SK-N-SH (cell line): ENCODE results near the gene PHC3. TPM values are rescaled to one million over a fixed set of nuclear protein-coding genes. Genes with fewer than 3 reads are reported as not detected.

Experiments
- CTCF ChIA-PET: fragments of 300-600, 350-600 bp; formaldehyde crosslinking; extraction: SDS; loops from one replicate; lab custom pipeline; 2021; lab: Yijun Ruan, JAX
- POLR2A ChIA-PET: fragments of 350-600 bp; sonication (Branson Sonifier 250); formaldehyde crosslinking; extraction: SDS; loops from one replicate; lab custom pipeline; 2020; ENCODE audit warnings: antibody characterized with exemption, inconsistent platforms; lab: Yijun Ruan, JAX
- DNase-seq: peaks from one replicate; pipeline ENCODE4 v3.0.0; 2012
- H2AFZ ChIP-seq: fragments of 200-600 bp; sonication (generic); 2 replicates; pipeline ENCODE4 v1.8.1; 2016; ENCODE audit warnings: antibody characterized with exemption, mild to moderate bottlenecking, low read depth
- H3F3A ChIP-seq: fragments of 200-600 bp; sonication (generic); replicated peaks from 2 replicates; pipeline ENCODE3; 2016; ENCODE audit warnings: antibody characterized with exemption, mild to moderate bottlenecking; ENCODE audit not compliant: insufficient read depth
- H3K27ac ChIP-seq, 2 experiments: fragments of 200-500 bp in 1 of 2; fragments of 200-600 bp in 1 of 2; sonication (Bioruptor generic) in 1 of 2; sonication (generic), shearing (Covaris generic) in 1 of 2; 2 replicates each; pipeline versions ENCODE4 v1.5.1 to v1.6.1; 2014 to 2016; ENCODE audit warnings: low read depth in 2 of 2, inconsistent platforms in 1 of 2, low read length in 1 of 2, mild to moderate bottlenecking in 1 of 2, mixed read lengths in 1 of 2
- H3K27me3 ChIP-seq: fragments of 200-600 bp; sonication (generic), shearing (Covaris generic); 2 replicates; pipeline ENCODE4 v1.6.1; 2016; ENCODE audit warnings: mixed run types; ENCODE audit not compliant: insufficient read depth
- H3K36me3 ChIP-seq, 2 experiments: fragments of 200-500 bp in 1 of 2; fragments of 200-600 bp in 1 of 2; sonication (Bioruptor generic) in 1 of 2; sonication (generic) in 1 of 2; replicated peaks in 1 of 2; 2 replicates each; pipeline versions ENCODE3 to v1.5.1; 2014 to 2016; ENCODE audit warnings: low read length in 1 of 2, mild to moderate bottlenecking in 1 of 2; ENCODE audit not compliant: insufficient read depth in 2 of 2, control insufficient read depth in 1 of 2
- H3K4me1 ChIP-seq, 2 experiments: fragments of 200-500 bp in 1 of 2; fragments of 200-600 bp in 1 of 2; sonication (Bioruptor generic) in 1 of 2; sonication (generic), shearing (Covaris generic) in 1 of 2; 2 replicates each; pipeline versions ENCODE4 v1.5.1 to v1.6.1; 2014 to 2016; ENCODE audit warnings: low read depth in 1 of 2, low read length in 1 of 2, mixed run types in 1 of 2; ENCODE audit not compliant: insufficient read depth in 2 of 2, control insufficient read depth in 1 of 2
- H3K4me2 ChIP-seq: fragments of 200-600 bp; sonication (generic), shearing (Covaris generic); 2 replicates; pipeline ENCODE4 v1.6.1; 2017; ENCODE audit warnings: mixed run types
- H3K4me3 ChIP-seq, 2 experiments: fragments of 200-500 bp in 1 of 2; fragments of 200-600 bp in 1 of 2; sonication (Bioruptor generic) in 1 of 2; sonication (generic), shearing (Covaris generic) in 1 of 2; 2 replicates each; pipeline versions ENCODE4 v1.5.1 to v1.8.1; 2014 to 2016; ENCODE audit warnings: low read depth in 2 of 2, inconsistent platforms in 1 of 2, low read length in 1 of 2, mild to moderate bottlenecking in 1 of 2, mixed read lengths in 1 of 2, moderate library complexity in 1 of 2
- H3K79me2 ChIP-seq: fragments of 200-600 bp; sonication (generic); 2 replicates; pipeline ENCODE4 v1.8.1; 2017; ENCODE audit warnings: mild to moderate bottlenecking; ENCODE audit not compliant: insufficient read depth
- H3K9ac ChIP-seq: fragments of 200-600 bp; sonication (generic); 2 replicates; pipeline ENCODE4 v1.6.1; 2017; ENCODE audit warnings: mixed run types
- H3K9me2 ChIP-seq: fragments of 200-600 bp; sonication (generic); 2 replicates; pipeline ENCODE4 v1.6.1; 2017; ENCODE audit warnings: mixed run types
- H3K9me3 ChIP-seq: fragments of 200-600 bp; sonication (generic); 2 replicates; pipeline ENCODE4 v1.6.1; 2017; ENCODE audit warnings: mixed run types, mild to moderate bottlenecking, moderate library complexity
- H4K20me1 ChIP-seq: fragments of 200-600 bp; sonication (generic); 2 replicates; pipeline ENCODE4 v1.6.1; 2017; ENCODE audit warnings: mild to moderate bottlenecking, mixed run types; ENCODE audit not compliant: insufficient read depth
- CHD2 ChIP-seq: fragments of 150-350 bp; IDR thresholded peaks from 2 replicates; pipeline ENCODE4 v1.6.1; 2018; ENCODE audit warnings: low read length; ENCODE audit not compliant: partially characterized antibody
- CTCF ChIP-seq: fragments of 200-600 bp; sonication (generic); IDR thresholded peaks from 2 replicates; pipeline ENCODE4 v1.6.1; 2017; ENCODE audit warnings: antibody characterized with exemption, mild to moderate bottlenecking, moderate library complexity
- ELF1 ChIP-seq: IDR thresholded peaks from 2 replicates; pipeline ENCODE4 v1.4.0; 2012
- EZH2phosphoT487 ChIP-seq: fragments of 200-600 bp; sonication (generic); IDR thresholded peaks from 2 replicates; pipeline ENCODE4 v1.6.1; 2017; ENCODE audit warnings: low read depth, mixed run types, mild to moderate bottlenecking, antibody characterized with exemption, moderate library complexity, borderline replicate concordance
- FOSL2 ChIP-seq: IDR thresholded peaks from 2 replicates; pipeline ENCODE4 v1.4.0; 2012; ENCODE audit warnings: low read depth, mild to moderate bottlenecking, moderate library complexity, borderline replicate concordance
- FOXM1 ChIP-seq: IDR thresholded peaks from 2 replicates; pipeline ENCODE4 v1.4.0; 2012; ENCODE audit warnings: low read depth, mild to moderate bottlenecking
- IRF3 ChIP-seq: fragments of 150-350 bp; IDR thresholded peaks from 2 replicates; pipeline ENCODE4 v1.6.1; 2016; ENCODE audit warnings: mild to moderate bottlenecking, low read depth, low read length
- JUND ChIP-seq: IDR thresholded peaks from 2 replicates; pipeline ENCODE4 v1.4.0; 2012
- MAX ChIP-seq: IDR thresholded peaks from 2 replicates; pipeline ENCODE4 v1.4.0; 2012; ENCODE audit warnings: low read depth
- MXI1 ChIP-seq: IDR thresholded peaks from 2 replicates; pipeline ENCODE4 v1.6.1; 2012; ENCODE audit warnings: mild to moderate bottlenecking, low read depth, low read length, improper control_type of control experiment
- PBX3 ChIP-seq: IDR thresholded peaks from 2 replicates; pipeline ENCODE4; 2012
- POLR2AphosphoS5 ChIP-seq: IDR thresholded peaks from 2 replicates; pipeline ENCODE4 v1.6.1; 2012; ENCODE audit warnings: low read depth, low read length
- RCOR1 ChIP-seq: fragments of 150-350 bp; IDR thresholded peaks from 2 replicates; pipeline ENCODE4 v1.6.1; 2017; ENCODE audit warnings: antibody characterized with exemption, low read length
- REST ChIP-seq: IDR thresholded peaks from 2 replicates; pipeline ENCODE4 v1.6.1; 2012; ENCODE audit warnings: mild to moderate bottlenecking, low read depth, low read length, moderate library complexity
- RFX5 ChIP-seq: IDR thresholded peaks from 2 replicates; pipeline ENCODE4 v1.6.1; 2012; ENCODE audit warnings: mild to moderate bottlenecking, improper control_type of control experiment, low read length
- RXRA ChIP-seq: IDR thresholded peaks from 2 replicates; pipeline ENCODE4 v1.4.0; 2012; ENCODE audit warnings: low read depth, mild to moderate bottlenecking, borderline replicate concordance
- TAF1 ChIP-seq: IDR thresholded peaks from 2 replicates; pipeline ENCODE4 v1.6.1; 2012; ENCODE audit warnings: low read depth, mild to moderate bottlenecking, low read length, moderate library complexity, borderline replicate concordance
- TCF12 ChIP-seq: IDR thresholded peaks from 2 replicates; pipeline ENCODE4 v1.4.0; 2012
- USF2 ChIP-seq: fragments of 150-350 bp; IDR thresholded peaks from 2 replicates; pipeline ENCODE4 v1.6.1; 2017; ENCODE audit warnings: antibody characterized with exemption, low read length, low read depth, borderline replicate concordance
- YY1 ChIP-seq: IDR thresholded peaks from 2 replicates; pipeline ENCODE4 v1.4.0; 2012; ENCODE audit warnings: low read depth, mild to moderate bottlenecking
- WGBS: methylation state at CpG from one replicate; pipeline ENCODE4 v1.1.6; 2017; ENCODE audit warnings: low lambda C conversion rate; 5-methylcytosine and 5-hydroxymethylcytosine counted together
- polyA plus RNA-seq, 3 experiments: library from polyadenylated mRNA; depleted of rRNA; stranded (reverse); fragments of >200 nt; gene quantifications; 2 replicates each; pipeline ENCODE4 v1.2.3, GENCODE V29; 2012

The PHC3 gene
- polyA plus RNA-seq, 1 of the 3 experiments (the other 2 are of a cell fraction), result 9.2 TPM

GRCh38 chr3:170179432-170179831 is 2.1 kb downstream of the PHC3 start:
- TF ChIP-seq RXRA (no peak), USF2 (no peak), JUND (no peak), TCF12 (no peak), FOXM1 (no peak), CTCF (no peak), CHD2 (no peak), EZH2phosphoT487 (no peak), FOSL2 (no peak), YY1 (no peak), IRF3 (no peak), MXI1 (no peak), RCOR1 (no peak), ELF1 (no peak), REST (no peak), POLR2AphosphoS5 (no peak), MAX (no peak), TAF1 (no peak), PBX3 (no peak), RFX5 (no peak)
- peak overlapping the region; percentile 87 for H3K4me2 ChIP-seq
- peak overlapping the region; percentile 85 to 94; a peak in 2 of 4 replicates for H3K4me3 ChIP-seq
- no peak for DNase-seq
- CTCF ChIA-PET, result no interaction called here
- peaks cover 4% of the 10 kb centered on the region for H4K20me1 ChIP-seq
- H3K9ac ChIP-seq, result peak overlapping the region; percentile 89
- H3K9me2 ChIP-seq, result no peaks in the 10 kb centered on the region
- H3K27ac ChIP-seq, result no peak overlapping the region
- H3F3A ChIP-seq, result no peaks in the 10 kb centered on the region
- H3K79me2 ChIP-seq, result peaks cover 70% of the 10 kb centered on the region
- no peaks in the 10 kb centered on the region for H3K27me3 ChIP-seq
- H3K4me1 ChIP-seq, result peaks cover 5 to 6% of the 10 kb centered on the region in 2 experiments; a peak in 3 of 4 replicates
- no peak overlapping the region for H2AFZ ChIP-seq
- no peaks in the 10 kb centered on the region for H3K9me3 ChIP-seq
- 62% methylated on average over 1 of the region's 1 CpG for WGBS
- POLR2A ChIA-PET, result no interaction called here
- peaks cover 24 to 34% of the 10 kb centered on the region in 2 experiments for H3K36me3 ChIP-seq
